Measurements from ENCODE around the gene HPS1.

The HPS1 gene

DNA sequence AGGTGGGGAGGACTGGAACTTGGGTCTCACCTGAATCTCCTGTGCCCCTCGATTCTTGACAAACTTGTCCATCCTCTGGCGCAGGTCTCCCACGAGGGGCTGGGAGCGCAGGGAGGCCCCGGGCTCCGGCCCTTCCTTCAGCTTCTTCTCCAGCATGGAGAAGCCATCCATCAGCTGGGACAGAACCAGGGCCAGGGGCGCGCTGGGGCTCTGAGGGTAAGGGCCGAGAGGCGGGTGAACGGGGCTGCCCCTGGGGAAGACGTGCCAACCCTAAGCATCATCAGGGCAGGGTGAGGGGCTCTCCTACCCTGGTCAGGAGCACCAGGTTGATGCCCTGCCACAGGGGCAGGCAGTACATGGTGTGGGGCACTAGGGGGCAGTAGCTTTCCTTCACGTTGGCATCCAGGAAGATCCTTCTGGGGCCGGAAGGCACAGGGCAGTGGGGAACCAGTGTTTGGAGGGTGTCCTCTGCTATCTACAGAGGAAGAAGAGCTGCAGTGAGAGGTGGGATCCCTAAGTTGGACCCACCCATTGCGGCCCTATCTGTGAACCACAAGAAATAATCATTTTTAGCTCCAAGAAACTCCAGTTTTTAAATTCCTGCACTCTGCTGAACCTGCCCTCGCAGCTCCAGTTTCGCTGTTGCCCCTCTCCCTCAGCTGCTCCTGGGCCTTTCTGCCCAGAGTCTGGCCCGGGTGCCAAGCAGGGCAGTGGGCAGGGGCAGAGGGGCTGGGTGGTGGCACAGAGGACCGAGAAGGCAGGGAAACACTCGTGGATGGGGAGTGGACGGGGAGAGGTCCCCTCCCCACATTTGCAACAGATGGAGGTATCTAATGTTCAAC lies 21.0 kb downstream of the HPS1 start:
- TF ChIP-seq RAD21 (IDR thresholded peaks at IDR 0.05; ENCODE audit: low read depth) = peak; percentile 79
- TF ChIP-seq YY1 (IDR thresholded peaks at IDR 0.05; ENCODE audit: low read depth) = 0 out of 2 replicates have a peak, but pooled peaks have one; percentile 16
- no peak for TF ChIP-seq NFIC (IDR thresholded peaks at IDR 0.05)
- TF ChIP-seq, protein P1, sequence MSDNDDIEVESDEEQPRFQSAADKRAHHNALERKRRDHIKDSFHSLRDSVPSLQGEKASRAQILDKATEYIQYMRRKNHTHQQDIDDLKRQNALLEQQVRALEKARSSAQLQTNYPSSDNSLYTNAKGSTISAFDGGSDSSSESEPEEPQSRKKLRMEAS (IDR thresholded peaks at IDR 0.05) = no peak
- TF ChIP-seq CREB1 (IDR thresholded peaks at IDR 0.05; ENCODE audit: low read depth) = no peak
- TF ChIP-seq, protein P2, sequence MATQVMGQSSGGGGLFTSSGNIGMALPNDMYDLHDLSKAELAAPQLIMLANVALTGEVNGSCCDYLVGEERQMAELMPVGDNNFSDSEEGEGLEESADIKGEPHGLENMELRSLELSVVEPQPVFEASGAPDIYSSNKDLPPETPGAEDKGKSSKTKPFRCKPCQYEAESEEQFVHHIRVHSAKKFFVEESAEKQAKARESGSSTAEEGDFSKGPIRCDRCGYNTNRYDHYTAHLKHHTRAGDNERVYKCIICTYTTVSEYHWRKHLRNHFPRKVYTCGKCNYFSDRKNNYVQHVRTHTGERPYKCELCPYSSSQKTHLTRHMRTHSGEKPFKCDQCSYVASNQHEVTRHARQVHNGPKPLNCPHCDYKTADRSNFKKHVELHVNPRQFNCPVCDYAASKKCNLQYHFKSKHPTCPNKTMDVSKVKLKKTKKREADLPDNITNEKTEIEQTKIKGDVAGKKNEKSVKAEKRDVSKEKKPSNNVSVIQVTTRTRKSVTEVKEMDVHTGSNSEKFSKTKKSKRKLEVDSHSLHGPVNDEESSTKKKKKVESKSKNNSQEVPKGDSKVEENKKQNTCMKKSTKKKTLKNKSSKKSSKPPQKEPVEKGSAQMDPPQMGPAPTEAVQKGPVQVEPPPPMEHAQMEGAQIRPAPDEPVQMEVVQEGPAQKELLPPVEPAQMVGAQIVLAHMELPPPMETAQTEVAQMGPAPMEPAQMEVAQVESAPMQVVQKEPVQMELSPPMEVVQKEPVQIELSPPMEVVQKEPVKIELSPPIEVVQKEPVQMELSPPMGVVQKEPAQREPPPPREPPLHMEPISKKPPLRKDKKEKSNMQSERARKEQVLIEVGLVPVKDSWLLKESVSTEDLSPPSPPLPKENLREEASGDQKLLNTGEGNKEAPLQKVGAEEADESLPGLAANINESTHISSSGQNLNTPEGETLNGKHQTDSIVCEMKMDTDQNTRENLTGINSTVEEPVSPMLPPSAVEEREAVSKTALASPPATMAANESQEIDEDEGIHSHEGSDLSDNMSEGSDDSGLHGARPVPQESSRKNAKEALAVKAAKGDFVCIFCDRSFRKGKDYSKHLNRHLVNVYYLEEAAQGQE (IDR thresholded peaks at IDR 0.05; ENCODE audit: low read depth) = no peak
- no peak for TF ChIP-seq TAF1 (IDR thresholded peaks at IDR 0.05; ENCODE audit: low read depth)
- no peak for TF ChIP-seq CEBPB (IDR thresholded peaks at IDR 0.05)
- TF ChIP-seq EGR1 (IDR thresholded peaks at IDR 0.05) = no peak
- TF ChIP-seq TEAD4 (IDR thresholded peaks at IDR 0.05) = no peak
- no peak for TF ChIP-seq ZBTB7A (IDR thresholded peaks at IDR 0.05; ENCODE audit: low read depth)

DNA sequence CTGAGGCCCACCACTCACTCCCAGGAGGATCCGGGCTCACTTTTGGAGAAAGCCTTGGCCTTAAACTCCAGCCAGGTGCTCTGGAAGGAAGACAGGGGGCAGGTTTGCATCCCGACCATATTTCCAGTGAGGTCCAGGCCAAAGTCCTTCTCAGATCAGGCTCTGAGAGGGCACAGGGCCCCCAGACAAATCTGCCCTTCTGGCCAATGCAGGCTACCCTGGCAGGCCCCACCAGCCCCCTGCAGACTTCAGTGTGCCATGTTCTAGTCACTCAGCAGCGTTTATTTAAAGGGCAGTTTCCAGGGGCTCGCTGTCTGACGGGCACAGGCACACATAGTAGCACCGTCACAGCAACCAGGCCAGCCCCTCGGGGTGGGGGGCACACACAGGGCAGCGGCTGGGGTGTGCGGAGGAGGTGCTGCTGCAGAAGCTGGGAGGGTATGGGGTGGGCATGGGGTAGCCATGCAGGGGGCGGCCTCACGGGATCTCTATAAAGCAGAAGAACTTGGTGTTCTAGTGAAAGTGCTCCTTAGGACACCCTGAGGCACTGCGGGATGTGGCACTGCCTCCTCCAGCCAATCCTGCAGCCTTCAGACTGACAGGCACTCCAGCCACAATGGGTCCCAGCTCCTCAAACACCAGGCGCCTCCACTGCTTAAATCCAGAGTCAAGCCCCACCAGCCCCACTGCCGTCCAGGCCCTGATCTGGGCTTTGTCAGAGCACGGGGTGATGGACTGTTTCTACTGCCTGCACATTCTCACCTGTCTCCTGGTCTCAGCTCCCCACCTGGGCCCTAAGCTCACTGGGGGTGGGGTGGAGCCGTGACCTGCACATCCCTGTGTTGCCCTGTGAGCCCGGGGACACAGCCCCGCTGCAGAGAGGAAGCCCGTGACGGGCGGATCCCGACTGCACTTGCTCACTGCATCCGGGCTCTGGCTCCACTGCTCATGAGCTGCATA lies 22.2 kb downstream of the HPS1 start:
- TF ChIP-seq CEBPB (IDR thresholded peaks at IDR 0.05) = no peak
- no peak for TF ChIP-seq TEAD4 (IDR thresholded peaks at IDR 0.05)
- no peak for TF ChIP-seq EGR1 (IDR thresholded peaks at IDR 0.05)
- TF ChIP-seq RAD21 (IDR thresholded peaks at IDR 0.05; ENCODE audit: low read depth) = no peak
- TF ChIP-seq YY1 (IDR thresholded peaks at IDR 0.05; ENCODE audit: low read depth) = no peak
- TF ChIP-seq NFIC (IDR thresholded peaks at IDR 0.05) = no peak
- TF ChIP-seq, protein P2 (IDR thresholded peaks at IDR 0.05; ENCODE audit: low read depth) = no peak
- TF ChIP-seq TAF1 (IDR thresholded peaks at IDR 0.05; ENCODE audit: low read depth) = no peak

DNA sequence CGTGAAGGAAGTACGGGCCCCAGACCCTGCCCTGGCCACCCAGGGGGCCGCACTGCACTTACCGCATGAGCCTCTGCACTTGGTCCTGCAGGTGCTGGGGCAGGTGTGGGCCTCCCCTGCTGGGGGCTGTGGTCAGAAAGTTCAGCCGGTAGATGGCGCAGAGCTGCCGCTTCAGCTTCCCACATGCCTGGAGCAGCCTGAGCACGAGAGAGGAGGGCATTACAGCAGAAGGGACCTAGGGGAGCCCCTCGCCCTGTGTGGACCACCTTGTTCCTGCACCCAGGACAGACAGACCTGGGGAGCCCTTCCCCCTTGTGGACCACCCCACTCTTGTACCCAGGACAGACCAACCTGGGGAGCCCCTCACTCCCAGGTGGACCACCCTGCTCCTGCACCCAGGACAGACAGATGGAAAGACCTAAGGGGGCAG lies 23.0 kb downstream of the HPS1 start:
- TF ChIP-seq YY1 (IDR thresholded peaks at IDR 0.05; ENCODE audit: low read depth) (no peak), RAD21 (IDR thresholded peaks at IDR 0.05; ENCODE audit: low read depth) (no peak)

DNA sequence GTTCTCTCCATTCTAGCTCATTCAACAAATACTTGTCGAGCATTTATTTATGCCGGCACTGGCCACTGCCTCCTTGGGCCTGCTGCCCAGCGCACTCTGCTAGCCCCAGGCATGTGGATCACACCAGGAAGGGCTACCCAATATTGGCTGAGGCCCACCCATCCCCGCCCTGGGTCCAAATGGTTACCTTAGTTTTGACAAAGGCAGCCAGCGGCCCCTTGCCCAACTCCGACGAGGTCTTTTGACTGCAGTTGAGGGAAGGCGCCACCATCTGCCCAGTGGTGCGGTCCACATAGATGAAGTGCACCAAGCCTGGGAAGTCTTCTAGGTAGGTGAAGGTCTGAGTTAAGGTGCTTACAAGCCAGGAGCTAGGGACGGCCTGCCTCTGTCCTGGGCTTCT lies 24.6 kb downstream of the HPS1 start:
- TF ChIP-seq NFIC (IDR thresholded peaks at IDR 0.05) = no peak
- TF ChIP-seq, protein P2 (IDR thresholded peaks at IDR 0.05; ENCODE audit: low read depth) = no peak
- TF ChIP-seq, protein P1 (IDR thresholded peaks at IDR 0.05) = no peak
- TF ChIP-seq RAD21 (IDR thresholded peaks at IDR 0.05; ENCODE audit: low read depth) = no peak
- TF ChIP-seq, protein P3, sequence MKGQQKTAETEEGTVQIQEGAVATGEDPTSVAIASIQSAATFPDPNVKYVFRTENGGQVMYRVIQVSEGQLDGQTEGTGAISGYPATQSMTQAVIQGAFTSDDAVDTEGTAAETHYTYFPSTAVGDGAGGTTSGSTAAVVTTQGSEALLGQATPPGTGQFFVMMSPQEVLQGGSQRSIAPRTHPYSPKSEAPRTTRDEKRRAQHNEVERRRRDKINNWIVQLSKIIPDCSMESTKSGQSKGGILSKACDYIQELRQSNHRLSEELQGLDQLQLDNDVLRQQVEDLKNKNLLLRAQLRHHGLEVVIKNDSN (IDR thresholded peaks at IDR 0.05) = no peak
- no peak for TF ChIP-seq EP300 (IDR thresholded peaks at IDR 0.05; ENCODE audit: borderline replicate concordance)
- TF ChIP-seq TAF1 (IDR thresholded peaks at IDR 0.05; ENCODE audit: low read depth) = no peak
- no peak for TF ChIP-seq CREB1 (IDR thresholded peaks at IDR 0.05; ENCODE audit: low read depth)
- TF ChIP-seq FOXM1 (IDR thresholded peaks at IDR 0.05; ENCODE audit: borderline replicate concordance, low read depth) = no peak
- TF ChIP-seq TEAD4 (IDR thresholded peaks at IDR 0.05) = no peak
- no peak for TF ChIP-seq TCF12 (IDR thresholded peaks at IDR 0.05; ENCODE audit: low read depth)
- no peak for TF ChIP-seq CEBPB (IDR thresholded peaks at IDR 0.05)
- no peak for TF ChIP-seq ZBTB7A (IDR thresholded peaks at IDR 0.05; ENCODE audit: low read depth)
- no peak for TF ChIP-seq EGR1 (IDR thresholded peaks at IDR 0.05)
- no peak for TF ChIP-seq YY1 (IDR thresholded peaks at IDR 0.05; ENCODE audit: low read depth)
